Stimulated activated CD4-positive, alpha-beta T cell treated with anti-CD3 and anti-CD28 coated beads, Interleukin-4, amount 100 ng/mL, for 4 hours (primary cell): Measurements from ENCODE around the gene LRR1.
A peak's percentile ranks its signal among the peaks of the same experiment; 100 is the strongest.
"Not testable (repeated sequence)": the region's sequence is repeated elsewhere in the genome, so short reads cannot be mapped to it uniquely, and the experiment has no call there.

Experiments
- DNase-seq, 2 experiments: peaks; one replicate each; pipeline ENCODE4 v3.0.0-alpha.2; 2020

Gene LRR1

GRCh38 chr14:49598485-49599300 lies at the start of gene LRR1:
Gene LRR1, plus strand, starts transcription at chr14:49598940. Its CDS starts 81 bp downstream, at chr14:49599021.
- DNase-seq: peak; percentile 77 to 84

- DNase-seq: no peak
These were observed 49.3 kb upstream of the LRR1 start for GRCh38 chr14:49549446-49549845.

GRCh38 chr14:49549881-49550280 lies 48.9 kb upstream of the LRR1 start:
- DNase-seq: no peak

GRCh38 chr14:49550286-49551184 lies 48.2 kb upstream of the LRR1 start:
- DNase-seq: no peak

- no peak for DNase-seq
These were observed 47.2 kb upstream of the LRR1 start for GRCh38 chr14:49551569-49551968.

- DNase-seq: no peak
These were observed 45.6 kb upstream of the LRR1 start for GRCh38 chr14:49553106-49553505.

GRCh38 chr14:49553892-49554291 lies 44.8 kb upstream of the LRR1 start:
- DNase-seq: no peak

- DNase-seq: no peak
These were observed 38.6 kb upstream of the LRR1 start for GRCh38 chr14:49559979-49560768.

- DNase-seq: no peak
These were observed 32.0 kb upstream of the LRR1 start for GRCh38 chr14:49566714-49567113.

GRCh38 chr14:49569281-49569680 lies 29.5 kb upstream of the LRR1 start:
- no peak for DNase-seq

- DNase-seq: no peak
These were observed 24.7 kb upstream of the LRR1 start for GRCh38 chr14:49574038-49574437.

- no peak for DNase-seq
These were observed 20.6 kb upstream of the LRR1 start for GRCh38 chr14:49578141-49578540.

GRCh38 chr14:49579841-49580240 lies 18.9 kb upstream of the LRR1 start:
- DNase-seq: no peak

GRCh38 chr14:49581209-49582112 lies 17.3 kb upstream of the LRR1 start:
- DNase-seq: no peak

- DNase-seq: no peak
These were observed 16.4 kb upstream of the LRR1 start for GRCh38 chr14:49582113-49582977.

GRCh38 chr14:49583629-49584028 lies 15.1 kb upstream of the LRR1 start:
- DNase-seq: no peak

GRCh38 chr14:49584058-49584457 lies 14.7 kb upstream of the LRR1 start:
- no peak for DNase-seq

- DNase-seq: not testable (repeated sequence)
These were observed 13.6 kb upstream of the LRR1 start for GRCh38 chr14:49584981-49585640.

- DNase-seq: peak; percentile 94 to 98
These were observed 12.7 kb upstream of the LRR1 start, which contains the start of gene RPS29 for GRCh38 chr14:49585803-49586672. Gene RPS29, minus strand, starts transcription at chr14:49586380. Its CDS starts 34 bp downstream, at chr14:49586346.
